CD8-positive, alpha-beta memory T cell (primary cell): ENCODE results near the gene NCSTN. TPM values are rescaled to one million over a fixed set of nuclear protein-coding genes. Genes with fewer than 3 reads are reported as not detected.

Experiments used
- CTCF ChIA-PET: fragments of 350-600 bp; sonication (Branson Sonifier 250); formaldehyde crosslinking; loops from one replicate; lab custom pipeline; 2021; ENCODE audit warnings: antibody characterized with exemption; lab: Charles Lee
- POLR2A ChIA-PET: fragments of 350-600 bp; sonication (Branson Sonifier 250); formaldehyde crosslinking; loops from one replicate; lab custom pipeline; 2021; ENCODE audit warnings: antibody characterized with exemption; lab: Charles Lee
- DNase-seq, 5 donors: peaks; one replicate each; pipeline versions ENCODE4 v3.0.0 to v3.0.0-alpha.2; 2020 to 2022; ENCODE audit warnings: mixed read lengths in 1 of 5
- H3K27ac ChIP-seq: one replicate; pipeline ENCODE4 v1.7.0; 2013; ENCODE audit warnings: low read depth, mild to moderate bottlenecking, low read length, moderate library complexity
- H3K27me3 ChIP-seq: 2 replicates; pipeline ENCODE4 v1.7.0; 2013; ENCODE audit warnings: low read length, mild to moderate bottlenecking; ENCODE audit not compliant: insufficient read depth, poor library complexity, severe bottlenecking
- H3K36me3 ChIP-seq: 2 replicates; pipeline ENCODE4 v1.7.0; 2013; ENCODE audit warnings: mild to moderate bottlenecking, low read length, moderate library complexity; ENCODE audit not compliant: insufficient read depth
- H3K4me1 ChIP-seq: 2 replicates; pipeline ENCODE4 v1.7.0; 2013; ENCODE audit warnings: mild to moderate bottlenecking, low read length, moderate library complexity; ENCODE audit not compliant: insufficient read depth
- H3K4me3 ChIP-seq: 2 replicates; pipeline ENCODE4 v1.7.0; 2013; ENCODE audit warnings: mild to moderate bottlenecking, low read length
- H3K9me3 ChIP-seq: 2 replicates; pipeline ENCODE4 v1.7.0; 2013; ENCODE audit warnings: mild to moderate bottlenecking, low read length
- H3K27ac Mint-ChIP-seq, 8 donors: one replicate each; pipeline ENCODE4 v1.8.0; 2020 to 2021; ENCODE audit warnings: mixed read lengths in 8 of 8, mild to moderate bottlenecking in 6 of 8, inconsistent platforms in 3 of 8, moderate library complexity in 3 of 8
- H3K27me3 Mint-ChIP-seq, 2 donors: one replicate each; pipeline ENCODE4 v1.8.0; 2020 to 2021; ENCODE audit warnings: mixed read lengths in 2 of 2, mild to moderate bottlenecking in 1 of 2, moderate library complexity in 1 of 2
- H3K36me3 Mint-ChIP-seq, 3 donors: one replicate each; pipeline ENCODE4 v1.8.0; 2020 to 2021; ENCODE audit warnings: mixed read lengths in 3 of 3, inconsistent platforms in 1 of 3, mild to moderate bottlenecking in 1 of 3
- H3K4me1 Mint-ChIP-seq, 3 donors: one replicate each; pipeline ENCODE4 v1.8.0; 2020 to 2021; ENCODE audit warnings: mixed read lengths in 3 of 3, inconsistent platforms in 1 of 3, mild to moderate bottlenecking in 1 of 3
- H3K4me3 Mint-ChIP-seq, 7 donors: one replicate each; pipeline ENCODE4 v1.8.0; 2020 to 2021; ENCODE audit warnings: mixed read lengths in 7 of 7, mild to moderate bottlenecking in 6 of 7, moderate library complexity in 4 of 7, inconsistent platforms in 2 of 7
- H3K9me3 Mint-ChIP-seq, 5 donors: one replicate each; pipeline ENCODE4 v1.8.0; 2020 to 2022; ENCODE audit warnings: mixed read lengths in 5 of 5, mild to moderate bottlenecking in 3 of 5, moderate library complexity in 2 of 5, inconsistent platforms in 1 of 5
- polyA plus RNA-seq: library from polyadenylated mRNA; unstranded; fragments of 300-500 nt; fragmentation: Illumina TruSeq; gene quantifications from one replicate; pipeline ENCODE4 v1.2.3, GENCODE V29; 2021
- total RNA-seq, 2 experiments: library from RNA; stranded (reverse); gene quantifications; one replicate each; pipeline ENCODE4 v1.2.3, GENCODE V29; 2021

Gene NCSTN
- total and polyA plus RNA-seq, 3 experiments from 2014 or later = 58.7 to 74.4 (median 61.3) TPM

GRCh38 chr1:160403244-160403643, 60.1 kb downstream of the NCSTN start:
- POLR2A ChIA-PET = no interaction called here

GRCh38 chr1:160404094-160404493, 60.9 kb downstream of the NCSTN start:
- ChIA-PET POLR2A (no interaction called here), CTCF (no interaction called here)
- Mint-ChIP-seq H3K9me3 (no peaks in the 10 kb centered on the region), H3K4me3 (no peak overlapping the region), H3K36me3 (no peaks in the 10 kb centered on the region), H3K4me1 (peaks cover 6% of the 10 kb centered on the region in 3 donors), H3K27ac (no peak overlapping the region), H3K27me3 (peaks cover 15 to 23% of the 10 kb centered on the region in 2 donors)
- Histone ChIP-seq H3K36me3 (no peaks in the 10 kb centered on the region), H3K4me1 (peaks cover 5% of the 10 kb centered on the region), H3K27ac (no peak overlapping the region), H3K4me3 (no peak overlapping the region), H3K9me3 (no peaks in the 10 kb centered on the region), H3K27me3 (peaks cover 16% of the 10 kb centered on the region)
- no peak for DNase-seq

More at GRCh38 chr1:160403244-160403643, 60.1 kb downstream of the NCSTN start:
- DNase-seq = no peak
- Histone ChIP-seq H3K4me1 (peaks cover 5% of the 10 kb centered on the region), H3K9me3 (no peaks in the 10 kb centered on the region), H3K27ac (no peak overlapping the region), H3K4me3 (no peak overlapping the region), H3K36me3 (no peaks in the 10 kb centered on the region), H3K27me3 (peaks cover 16% of the 10 kb centered on the region)
- Mint-ChIP-seq H3K4me3 (peak overlapping the region in 1 of 7 donors; percentile 16), H3K27me3 (peaks cover 17 to 27% of the 10 kb centered on the region in 2 donors), H3K9me3 (no peaks in the 10 kb centered on the region), H3K4me1 (peaks cover 6% of the 10 kb centered on the region in 3 donors), H3K27ac (no peak overlapping the region), H3K36me3 (no peaks in the 10 kb centered on the region)
- CTCF ChIA-PET = no interaction called here

GRCh38 chr1:160405331-160405877, 62.2 kb downstream of the NCSTN start:
- Mint-ChIP-seq H3K27ac (peak overlapping the region in 1 of 8 donors; percentile 77), H3K27me3 (peaks cover 15 to 20% of the 10 kb centered on the region in 2 donors), H3K36me3 (no peaks in the 10 kb centered on the region), H3K4me1 (peaks cover 6% of the 10 kb centered on the region in 3 donors), H3K9me3 (no peaks in the 10 kb centered on the region), H3K4me3 (no peak overlapping the region)
- peaks cover 5% of the 10 kb centered on the region for H3K4me1 ChIP-seq
- no peaks in the 10 kb centered on the region for H3K9me3 ChIP-seq
- no peaks in the 10 kb centered on the region for H3K36me3 ChIP-seq
- ChIA-PET CTCF (no interaction called here), POLR2A (no interaction called here)
- peaks cover 12% of the 10 kb centered on the region for H3K27me3 ChIP-seq
- DNase-seq = no peak
- no peak overlapping the region for H3K4me3 ChIP-seq
- H3K27ac ChIP-seq = no peak overlapping the region

DNA sequence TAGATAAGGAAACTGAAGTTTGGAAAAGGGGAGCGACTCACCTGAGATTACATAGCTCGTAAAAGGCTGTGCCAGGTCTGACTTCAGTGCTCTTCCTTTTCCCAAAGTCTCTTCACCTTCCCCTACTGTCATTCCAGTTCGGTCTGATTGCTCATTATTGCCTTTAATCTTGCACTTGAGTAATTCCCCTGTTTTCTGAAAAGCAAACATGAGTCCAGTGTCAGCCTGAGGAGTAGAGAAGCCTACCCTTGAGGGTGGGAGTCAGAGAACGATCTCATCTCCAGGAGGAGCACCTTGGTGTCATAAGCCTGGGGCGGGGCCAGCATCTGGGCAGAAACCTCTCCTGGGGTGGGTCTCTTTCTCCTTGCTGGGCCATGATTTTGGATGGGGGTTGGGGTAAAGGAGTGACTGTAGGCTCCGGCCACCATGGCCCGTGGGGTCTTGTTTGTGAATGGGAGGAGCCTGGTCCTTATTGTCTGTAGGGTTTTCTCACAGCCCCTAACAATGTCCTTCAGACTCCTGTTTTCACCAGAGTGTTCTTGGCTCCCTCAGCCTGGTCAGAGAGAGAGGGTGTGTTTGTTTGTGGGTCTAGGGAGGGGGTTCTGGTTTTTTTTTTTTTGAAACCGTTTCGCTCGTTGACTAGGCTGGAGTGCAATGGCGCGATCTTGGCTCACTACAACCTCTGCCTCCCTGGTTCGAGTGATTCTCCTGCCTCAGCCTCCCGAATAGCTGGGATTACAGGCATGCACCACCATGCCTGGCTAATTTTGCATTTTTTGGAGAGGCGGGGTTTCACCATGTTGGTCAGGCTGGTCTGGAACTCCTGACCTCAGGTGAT, 63.2 kb downstream of the NCSTN start:
- no peak overlapping the region for H3K4me3 ChIP-seq
- ChIA-PET CTCF (interaction anchor here (1.9 kb wide), 1 partner anchor 8 kb away, joined by 4 read pairs; no protein-coding TSS in a partner anchor), POLR2A (no interaction called here)
- H3K36me3 ChIP-seq = no peaks in the 10 kb centered on the region
- Mint-ChIP-seq H3K4me3 (no peak overlapping the region), H3K9me3 (no peaks in the 10 kb centered on the region), H3K4me1 (peaks cover 1 to 3% (median 2%) of the 10 kb centered on the region in 3 donors), H3K27ac (no peak overlapping the region), H3K36me3 (no peaks in the 10 kb centered on the region), H3K27me3 (peaks cover 12 to 16% of the 10 kb centered on the region in 2 donors)
- peaks cover 7% of the 10 kb centered on the region for H3K27me3 ChIP-seq
- no peak overlapping the region for H3K27ac ChIP-seq
- H3K4me1 ChIP-seq = no peaks in the 10 kb centered on the region
- no peaks in the 10 kb centered on the region for H3K9me3 ChIP-seq
- no peak for DNase-seq

GRCh38 chr1:160407839-160408801, 64.9 kb downstream of the NCSTN start:
- ChIA-PET CTCF (interaction anchor here (0.6 to 1.9 kb wide), 3 partner anchors 10 to 215 kb away, joined by 3 to 4 read pairs (median 3); no protein-coding TSS in a partner anchor), POLR2A (no interaction called here)
- Mint-ChIP-seq H3K36me3 (no peaks in the 10 kb centered on the region), H3K4me3 (no peak overlapping the region), H3K4me1 (no peaks in the 10 kb centered on the region), H3K9me3 (no peaks in the 10 kb centered on the region), H3K27ac (no peak overlapping the region), H3K27me3 (peaks cover 0 to 3% of the 10 kb centered on the region in 2 donors)
- no peak for DNase-seq
- H3K36me3 ChIP-seq = no peaks in the 10 kb centered on the region
- no peaks in the 10 kb centered on the region for H3K9me3 ChIP-seq
- no peak overlapping the region for H3K4me3 ChIP-seq
- H3K27me3 ChIP-seq = no peaks in the 10 kb centered on the region
- H3K4me1 ChIP-seq = no peaks in the 10 kb centered on the region
- H3K27ac ChIP-seq = no peak overlapping the region

Other genes starting within 250 kb of the NCSTN start
- 10 to 100 TPM; 39.5 to 42.7 TPM for gene IGSF8, start 244.8 kb upstream of the NCSTN start, total RNA-seq
- 59.2 TPM for gene IGSF8, start 244.8 kb upstream of the NCSTN start, polyA plus RNA-seq
- not detected for gene ATP1A2, start 227.6 kb upstream of the NCSTN start, total RNA-seq
- not detected for gene ATP1A2, start 227.6 kb upstream of the NCSTN start, polyA plus RNA-seq
- gene ATP1A4, start 191.8 kb upstream of the NCSTN start, total RNA-seq = not detected
- gene ATP1A4, start 191.8 kb upstream of the NCSTN start, polyA plus RNA-seq = not detected
- not detected for gene CASQ1, start 152.8 kb upstream of the NCSTN start, total RNA-seq
- gene CASQ1, start 152.8 kb upstream of the NCSTN start, polyA plus RNA-seq = not detected
- 10 to 100 TPM; 77.4 to 81.4 TPM for gene PEA15, start 138.0 kb upstream of the NCSTN start, total RNA-seq
- 9.1 TPM for gene PEA15, start 138.0 kb upstream of the NCSTN start, polyA plus RNA-seq
- gene DCAF8, start 80.8 kb upstream of the NCSTN start, total RNA-seq = 10 to 100 TPM; 95.6 to 97.0 TPM
- 54.2 TPM for gene DCAF8, start 80.8 kb upstream of the NCSTN start, polyA plus RNA-seq
- 10 to 100 TPM; 56.1 to 57.5 TPM for gene PEX19, start 58.2 kb upstream of the NCSTN start, total RNA-seq
- gene PEX19, start 58.2 kb upstream of the NCSTN start, polyA plus RNA-seq = 47.7 TPM
- gene COPA, start 133 bp upstream of the NCSTN start, total RNA-seq = 100 to 1,000 TPM; 129 to 139 TPM
- 121 TPM for gene COPA, start 133 bp upstream of the NCSTN start, polyA plus RNA-seq
- gene NHLH1, start 23.7 kb downstream of the NCSTN start, total RNA-seq = under 1 TPM; 0.38 to 0.48 TPM
- gene NHLH1, start 23.7 kb downstream of the NCSTN start, polyA plus RNA-seq = not detected
- gene VANGL2, start 57.2 kb downstream of the NCSTN start, total RNA-seq = under 1 TPM; 0.04 to 0.07 TPM
- not detected for gene VANGL2, start 57.2 kb downstream of the NCSTN start, polyA plus RNA-seq
- 10 to 100 TPM; 28.3 to 30.7 TPM for gene SLAMF6, start 179.9 kb downstream of the NCSTN start, total RNA-seq
- gene SLAMF6, start 179.9 kb downstream of the NCSTN start, polyA plus RNA-seq = 201 TPM
- 10 to 100 TPM; 25.1 to 27.6 TPM for gene CD84, start 236.1 kb downstream of the NCSTN start, total RNA-seq
- 58.1 TPM for gene CD84, start 236.1 kb downstream of the NCSTN start, polyA plus RNA-seq